ENCODE results near the gene TACC2.
"Not testable (repeated sequence)": the region's sequence is repeated elsewhere in the genome, so short reads cannot be mapped to it uniquely, and the experiment has no call there.

Gene TACC2

DNA sequence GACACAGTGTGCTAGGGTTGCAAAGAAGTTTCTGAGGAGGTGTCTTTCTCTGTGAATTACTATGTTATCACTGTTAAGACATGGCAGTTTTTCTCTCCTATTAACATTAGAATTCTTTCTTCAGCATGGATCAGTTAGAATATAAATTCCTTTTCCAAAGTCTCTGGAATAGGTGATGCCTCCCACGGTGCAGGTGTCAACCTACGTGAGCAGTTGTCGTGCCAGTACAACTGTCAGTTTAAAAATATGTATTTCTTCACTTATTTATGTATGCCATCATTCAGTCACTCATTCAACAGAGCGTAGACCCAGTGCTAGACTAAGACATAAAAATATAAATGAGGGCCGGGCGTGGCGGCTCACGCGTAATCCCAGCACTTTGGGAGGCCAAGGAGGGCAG lies 83.5 kb downstream of the TACC2 start:
- DNase-seq: no peak

DNA sequence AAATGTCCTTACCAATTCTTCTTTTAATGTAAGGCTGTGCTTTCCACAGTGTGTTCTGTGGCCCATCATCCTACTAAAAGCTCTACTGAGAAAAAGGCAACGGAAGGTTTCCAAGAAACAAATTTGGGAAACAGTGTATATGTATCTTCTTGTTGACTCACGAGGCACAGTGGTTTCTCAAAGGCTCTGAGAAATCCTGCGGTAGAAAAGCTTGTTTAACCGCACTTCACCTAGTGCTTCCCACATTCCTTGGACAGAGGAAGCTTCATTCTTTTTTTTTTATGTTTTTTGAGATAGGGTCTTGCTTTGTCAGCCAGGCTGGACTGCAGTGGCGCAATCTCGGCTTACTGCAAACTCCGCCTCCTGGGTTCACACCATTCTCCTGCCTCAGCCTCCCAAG lies 84.5 kb downstream of the TACC2 start:
- DNase-seq: no peak

DNA sequence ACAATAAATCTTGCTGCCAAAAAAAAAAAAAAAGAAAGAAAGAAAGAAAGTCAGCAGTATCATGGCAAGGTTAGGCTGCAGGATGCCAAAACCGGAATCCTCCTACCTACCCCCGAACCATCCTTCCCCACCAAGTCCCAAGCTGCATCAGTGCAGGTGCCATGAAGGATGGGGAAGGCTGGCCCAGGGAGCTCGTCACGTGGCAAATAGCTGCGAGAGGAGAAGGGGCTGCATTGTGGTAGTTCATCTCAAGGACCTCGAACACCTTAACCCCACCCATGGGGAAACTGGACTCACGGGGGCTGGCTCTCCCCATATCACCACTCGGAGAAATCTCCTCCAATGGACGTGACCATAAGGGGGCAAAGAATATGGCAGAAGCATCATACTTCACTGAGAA lies 86.2 kb downstream of the TACC2 start:
- DNase-seq: no peak

DNA sequence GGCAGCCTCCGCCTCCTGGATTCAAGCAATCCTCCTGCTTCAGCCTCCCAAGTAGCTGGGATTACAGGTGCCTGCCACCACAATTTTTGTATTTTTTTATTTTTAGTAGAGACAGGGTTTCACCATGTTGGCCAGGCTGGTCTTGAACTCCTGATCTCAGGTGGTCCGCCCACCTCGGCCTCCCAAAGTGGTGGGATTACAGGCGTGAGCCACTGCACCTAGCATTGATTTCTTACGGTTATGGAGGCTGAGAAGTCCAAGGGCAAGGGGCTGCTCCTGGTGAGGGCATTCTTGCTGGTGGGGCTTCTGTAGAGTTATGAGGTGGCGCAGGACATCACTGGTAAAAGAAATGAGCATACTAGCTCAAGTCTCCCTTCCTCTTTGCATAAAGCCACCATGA lies 86.9 kb downstream of the TACC2 start:
- not testable (repeated sequence) for DNase-seq

DNA sequence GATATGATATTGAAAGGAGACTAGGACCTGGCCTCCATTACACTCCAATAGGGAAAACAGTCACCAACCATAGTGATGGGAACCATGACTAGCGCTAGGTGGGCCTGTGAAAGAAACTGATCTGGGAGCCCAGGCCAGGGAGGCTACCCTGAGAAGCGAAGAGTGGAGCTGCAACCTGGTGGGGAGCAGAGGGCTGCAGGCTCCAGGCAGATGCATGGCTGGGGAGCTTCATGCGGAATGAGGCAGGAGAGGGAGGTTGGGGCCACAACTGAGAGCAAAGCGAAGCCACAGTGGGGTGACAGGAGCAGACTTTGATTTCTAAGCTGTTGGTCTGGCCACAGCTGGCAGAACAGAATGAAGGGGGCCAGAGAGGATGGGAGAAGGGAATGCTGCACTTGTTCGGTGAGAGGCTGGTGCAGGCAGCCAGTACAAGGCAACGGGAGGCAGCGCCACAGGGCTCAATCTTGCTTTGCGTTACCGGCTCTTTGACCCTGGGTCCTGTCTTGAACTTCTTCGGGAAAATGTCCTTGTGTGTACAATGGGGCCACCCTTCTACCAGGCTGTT lies 88.4 kb downstream of the TACC2 start:
- DNase-seq: no peak

DNA sequence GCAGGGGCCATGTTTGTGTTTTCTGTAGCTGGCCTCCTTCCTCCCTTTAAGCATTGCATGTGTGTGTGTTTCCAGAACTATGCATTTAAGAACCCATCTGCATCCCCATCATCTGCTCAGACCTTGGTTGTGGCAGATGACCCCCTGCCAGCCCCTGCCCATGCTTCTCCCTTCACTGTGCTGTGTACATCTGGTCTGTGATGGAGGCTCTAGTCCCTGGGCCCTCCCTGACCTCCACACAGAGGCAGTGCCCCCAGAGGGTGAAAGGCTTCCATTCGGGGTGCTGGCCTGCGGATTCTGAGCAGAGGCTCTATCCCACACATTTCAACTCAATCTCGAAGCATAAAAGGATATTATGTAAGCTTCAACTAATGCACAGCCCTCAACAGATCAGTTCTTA lies 89.4 kb downstream of the TACC2 start:
- no peak for DNase-seq

DNA sequence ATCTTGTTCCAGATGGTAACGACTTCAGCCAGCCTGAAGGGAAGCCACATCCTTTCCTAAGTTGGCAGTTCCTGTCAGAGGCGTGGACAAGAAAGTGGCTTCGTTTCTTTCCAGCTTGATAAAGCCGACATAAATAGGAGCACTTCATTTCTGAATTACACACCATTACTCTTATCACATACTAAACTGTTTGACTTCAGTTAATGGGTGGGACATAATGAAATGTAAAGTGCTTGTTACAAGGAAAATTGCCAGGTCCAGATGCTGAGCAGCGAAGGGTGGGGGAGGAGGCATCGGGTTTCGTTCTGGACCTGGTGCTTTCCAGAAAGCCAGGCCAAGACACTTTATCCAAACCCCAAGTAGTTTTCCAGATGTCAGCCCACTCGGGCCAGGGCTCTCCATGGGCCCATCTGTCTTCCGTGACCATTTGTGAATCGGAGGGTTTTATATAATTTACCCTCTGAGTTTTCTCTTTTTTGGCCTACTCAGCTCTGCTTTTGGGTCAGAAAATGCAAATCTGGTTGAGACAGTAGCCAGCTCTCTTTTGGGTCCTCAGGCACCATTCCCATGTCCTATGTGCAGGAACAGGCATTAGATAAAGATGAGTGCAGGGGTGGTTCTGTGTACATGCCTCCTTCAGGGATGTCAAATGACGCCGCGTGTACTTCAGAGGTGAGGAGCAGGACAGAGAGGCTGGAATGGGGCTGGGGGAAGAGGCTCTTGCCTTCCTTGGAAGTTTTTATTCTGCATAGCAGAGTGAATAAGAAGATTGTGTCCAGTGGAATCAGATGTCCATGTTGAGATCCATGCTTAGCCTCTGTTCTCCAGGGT lies 90.2 kb downstream of the TACC2 start:
- DNase-seq: no peak

DNA sequence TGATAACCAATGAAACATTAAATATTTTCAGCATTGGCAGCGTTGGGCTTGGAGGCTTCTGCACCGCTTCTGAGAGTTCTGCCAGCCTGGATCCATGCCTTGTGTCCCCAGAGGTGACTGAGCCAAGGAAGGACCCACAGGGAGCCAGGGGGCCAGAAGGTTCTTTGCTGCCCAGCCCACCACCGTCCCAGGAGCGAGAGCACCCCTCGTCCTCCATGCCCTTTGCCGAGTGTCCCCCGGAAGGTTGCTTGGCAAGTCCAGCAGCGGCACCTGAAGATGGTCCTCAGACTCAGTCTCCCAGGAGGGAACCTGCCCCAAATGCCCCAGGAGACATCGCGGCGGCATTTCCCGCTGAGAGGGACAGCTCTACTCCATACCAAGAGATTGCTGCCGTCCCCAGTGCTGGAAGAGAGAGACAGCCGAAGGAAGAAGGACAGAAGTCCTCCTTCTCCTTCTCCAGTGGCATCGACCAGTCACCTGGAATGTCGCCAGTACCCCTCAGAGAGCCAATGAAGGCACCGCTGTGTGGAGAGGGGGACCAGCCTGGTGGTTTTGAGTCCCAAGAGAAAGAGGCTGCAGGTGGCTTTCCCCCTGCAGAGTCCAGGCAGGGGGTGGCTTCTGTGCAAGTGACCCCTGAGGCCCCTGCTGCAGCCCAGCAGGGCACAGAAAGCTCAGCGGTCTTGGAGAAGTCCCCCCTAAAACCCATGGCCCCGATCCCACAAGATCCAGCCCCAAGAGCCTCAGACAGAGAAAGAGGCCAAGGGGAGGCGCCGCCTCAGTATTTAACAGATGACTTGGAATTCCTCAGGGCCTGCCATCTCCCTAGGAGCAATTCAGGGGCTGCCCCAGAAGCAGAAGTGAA lies 93.9 kb downstream of the TACC2 start:
- DNase-seq: no peak

DNA sequence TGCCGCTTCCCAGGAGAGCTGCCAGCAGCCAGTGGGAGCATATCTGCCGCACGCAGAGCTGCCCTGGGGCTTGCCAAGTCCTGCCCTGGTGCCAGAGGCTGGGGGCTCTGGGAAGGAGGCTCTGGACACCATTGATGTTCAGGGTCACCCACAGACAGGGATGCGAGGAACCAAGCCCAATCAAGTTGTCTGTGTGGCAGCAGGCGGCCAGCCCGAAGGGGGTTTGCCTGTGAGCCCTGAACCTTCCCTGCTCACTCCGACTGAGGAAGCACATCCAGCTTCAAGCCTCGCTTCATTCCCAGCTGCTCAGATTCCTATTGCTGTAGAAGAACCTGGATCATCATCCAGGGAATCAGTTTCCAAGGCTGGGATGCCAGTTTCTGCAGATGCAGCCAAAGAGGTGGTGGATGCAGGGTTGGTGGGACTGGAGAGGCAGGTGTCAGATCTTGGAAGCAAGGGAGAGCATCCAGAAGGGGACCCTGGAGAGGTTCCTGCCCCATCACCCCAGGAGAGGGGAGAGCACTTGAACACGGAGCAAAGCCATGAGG lies 94.6 kb downstream of the TACC2 start:
- DNase-seq: no peak

DNA sequence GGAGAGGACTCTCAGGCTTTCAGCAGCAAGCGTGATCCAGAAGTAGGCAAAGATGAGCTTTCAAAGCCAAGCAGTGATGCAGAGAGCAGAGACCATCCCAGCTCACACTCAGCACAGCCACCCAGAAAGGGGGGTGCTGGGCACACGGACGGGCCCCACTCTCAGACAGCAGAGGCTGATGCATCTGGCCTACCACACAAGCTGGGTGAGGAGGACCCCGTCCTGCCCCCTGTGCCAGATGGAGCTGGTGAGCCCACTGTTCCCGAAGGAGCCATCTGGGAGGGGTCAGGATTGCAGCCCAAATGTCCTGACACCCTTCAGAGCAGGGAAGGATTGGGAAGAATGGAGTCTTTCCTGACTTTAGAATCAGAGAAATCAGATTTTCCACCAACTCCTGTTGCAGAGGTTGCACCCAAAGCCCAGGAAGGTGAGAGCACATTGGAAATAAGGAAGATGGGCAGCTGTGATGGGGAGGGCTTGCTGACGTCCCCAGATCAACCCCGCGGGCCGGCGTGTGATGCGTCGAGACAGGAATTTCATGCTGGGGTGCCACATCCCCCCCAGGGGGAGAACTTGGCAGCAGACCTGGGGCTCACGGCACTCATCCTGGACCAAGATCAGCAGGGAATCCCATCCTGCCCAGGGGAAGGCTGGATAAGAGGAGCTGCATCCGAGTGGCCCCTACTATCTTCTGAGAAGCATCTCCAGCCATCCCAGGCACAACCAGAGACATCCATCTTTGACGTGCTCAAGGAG lies 95.5 kb downstream of the TACC2 start:
- DNase-seq: no peak

DNA sequence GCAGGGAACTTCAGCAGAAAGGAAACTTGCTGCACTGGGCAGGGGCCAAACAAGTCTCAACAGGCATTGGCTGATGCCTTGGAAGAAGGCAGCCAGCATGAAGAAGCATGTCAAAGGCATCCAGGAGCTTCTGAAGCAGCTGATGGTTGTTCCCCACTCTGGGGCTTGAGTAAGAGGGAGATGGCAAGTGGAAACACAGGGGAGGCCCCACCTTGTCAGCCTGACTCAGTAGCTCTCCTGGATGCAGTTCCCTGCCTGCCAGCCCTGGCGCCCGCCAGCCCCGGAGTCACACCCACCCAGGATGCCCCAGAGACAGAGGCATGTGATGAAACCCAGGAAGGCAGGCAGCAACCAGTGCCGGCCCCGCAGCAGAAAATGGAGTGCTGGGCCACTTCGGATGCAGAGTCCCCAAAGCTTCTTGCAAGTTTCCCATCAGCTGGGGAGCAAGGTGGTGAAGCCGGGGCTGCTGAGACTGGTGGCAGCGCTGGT lies 96.5 kb downstream of the TACC2 start:
- no peak for DNase-seq

DNA sequence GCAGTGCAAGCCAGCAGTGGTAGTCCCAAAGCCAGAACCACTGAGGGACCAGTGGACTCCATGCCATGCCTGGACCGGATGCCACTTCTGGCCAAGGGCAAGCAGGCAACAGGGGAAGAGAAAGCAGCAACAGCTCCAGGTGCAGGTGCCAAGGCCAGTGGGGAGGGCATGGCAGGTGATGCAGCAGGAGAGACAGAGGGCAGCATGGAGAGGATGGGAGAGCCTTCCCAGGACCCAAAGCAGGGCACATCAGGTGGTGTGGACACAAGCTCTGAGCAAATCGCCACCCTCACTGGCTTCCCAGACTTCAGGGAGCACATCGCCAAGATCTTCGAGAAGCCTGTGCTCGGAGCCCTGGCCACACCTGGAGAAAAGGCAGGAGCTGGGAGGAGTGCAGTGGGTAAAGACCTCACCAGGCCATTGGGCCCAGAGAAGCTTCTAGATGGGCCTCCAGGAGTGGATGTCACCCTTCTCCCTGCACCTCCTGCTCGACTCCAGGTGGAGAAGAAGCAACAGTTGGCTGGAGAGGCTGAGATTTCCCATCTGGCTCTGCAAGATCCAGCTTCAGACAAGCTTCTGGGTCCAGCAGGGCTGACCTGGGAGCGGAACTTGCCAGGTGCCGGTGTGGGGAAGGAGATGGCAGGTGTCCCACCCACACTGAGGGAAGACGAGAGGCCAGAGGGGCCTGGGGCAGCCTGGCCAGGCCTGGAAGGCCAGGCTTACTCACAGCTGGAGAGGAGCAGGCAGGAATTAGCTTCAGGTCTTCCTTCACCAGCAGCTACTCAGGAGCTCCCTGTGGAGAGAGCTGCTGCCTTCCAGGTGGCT lies 97.7 kb downstream of the TACC2 start:
- DNase-seq: no peak

DNA sequence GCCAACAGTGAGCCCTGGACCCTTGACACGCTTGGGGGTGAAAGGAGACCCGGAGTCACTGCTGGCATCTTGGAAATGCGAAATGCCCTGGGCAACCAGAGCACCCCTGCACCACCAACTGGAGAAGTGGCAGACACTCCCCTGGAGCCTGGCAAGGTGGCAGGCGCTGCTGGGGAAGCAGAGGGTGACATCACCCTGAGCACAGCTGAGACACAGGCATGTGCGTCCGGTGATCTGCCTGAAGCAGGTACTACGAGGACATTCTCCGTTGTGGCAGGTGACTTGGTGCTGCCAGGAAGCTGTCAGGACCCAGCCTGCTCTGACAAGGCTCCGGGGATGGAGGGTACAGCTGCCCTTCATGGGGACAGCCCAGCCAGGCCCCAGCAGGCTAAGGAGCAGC lies 98.5 kb downstream of the TACC2 start:
- no peak for DNase-seq

DNA sequence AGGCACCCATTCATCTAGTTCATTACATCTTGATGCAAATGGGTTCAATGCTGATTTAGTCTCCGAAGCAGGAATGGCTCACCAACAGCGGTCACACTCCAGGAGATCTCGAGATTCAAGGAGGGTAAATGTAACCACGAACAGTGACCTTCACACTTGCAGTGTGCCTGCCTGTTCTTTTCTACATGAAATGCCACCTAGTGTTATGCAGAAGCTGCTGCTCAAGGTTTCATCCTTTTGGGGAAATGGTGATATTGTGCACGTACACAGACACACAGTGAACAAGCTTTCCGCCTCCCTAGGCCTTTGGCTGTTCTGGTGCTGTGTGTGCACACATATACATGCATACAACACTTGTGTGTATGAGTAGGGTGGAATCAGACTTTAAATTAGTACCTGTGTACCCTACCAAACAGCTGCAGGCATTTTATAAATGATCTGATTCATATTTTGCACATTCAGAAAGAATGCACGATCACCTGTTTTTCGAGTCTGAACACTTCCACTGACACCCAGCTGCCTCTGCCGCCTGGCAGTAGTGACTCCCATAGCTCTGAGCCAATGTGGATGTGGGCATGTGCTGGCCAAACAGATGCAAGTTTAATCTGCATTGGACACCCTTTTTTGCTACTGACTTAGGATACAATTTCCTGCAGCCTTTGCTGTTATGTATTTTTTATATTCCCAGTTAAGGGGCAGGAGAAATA lies 100.5 kb downstream of the TACC2 start:
- no peak for DNase-seq

DNA sequence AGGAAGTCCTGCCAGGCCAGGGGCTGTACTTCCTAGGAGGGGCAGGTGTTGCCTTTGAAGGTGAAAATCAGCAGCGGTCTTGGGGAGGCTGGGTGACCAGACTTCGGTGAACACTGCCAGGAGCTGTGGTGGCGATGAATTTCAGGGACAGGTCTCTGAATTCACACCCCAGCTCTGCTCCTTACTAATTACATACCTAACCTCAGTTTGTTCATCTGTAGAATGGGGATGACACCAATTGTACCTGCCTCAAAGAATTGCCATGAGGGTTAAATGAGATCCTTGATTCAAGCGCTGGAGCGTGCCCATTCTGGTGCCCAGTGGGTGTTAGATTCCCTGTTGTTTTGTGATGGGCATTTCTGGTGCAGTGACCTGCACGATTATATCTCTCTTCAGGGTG lies 102.8 kb downstream of the TACC2 start:
- no peak for DNase-seq

DNA sequence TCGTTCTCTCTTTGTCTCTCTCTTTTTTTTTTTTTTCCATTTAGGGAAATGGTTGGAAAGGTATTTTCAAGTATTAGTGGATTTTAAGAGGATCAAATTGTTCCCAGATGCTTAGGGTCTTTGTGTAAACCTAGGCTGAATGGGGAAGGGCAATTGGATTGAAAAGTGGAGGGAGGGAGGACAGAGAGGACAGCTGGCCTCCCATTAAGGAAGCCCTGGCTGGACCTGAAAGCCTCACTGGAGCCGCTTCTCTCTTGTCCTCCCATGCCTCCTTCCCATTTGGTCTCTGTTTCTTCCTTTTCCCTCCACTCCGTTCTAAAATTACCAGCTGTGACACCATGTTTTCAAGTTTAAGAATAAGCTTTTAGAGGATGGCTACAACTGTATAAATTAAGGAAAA lies 104.1 kb downstream of the TACC2 start:
- DNase-seq: no peak

DNA sequence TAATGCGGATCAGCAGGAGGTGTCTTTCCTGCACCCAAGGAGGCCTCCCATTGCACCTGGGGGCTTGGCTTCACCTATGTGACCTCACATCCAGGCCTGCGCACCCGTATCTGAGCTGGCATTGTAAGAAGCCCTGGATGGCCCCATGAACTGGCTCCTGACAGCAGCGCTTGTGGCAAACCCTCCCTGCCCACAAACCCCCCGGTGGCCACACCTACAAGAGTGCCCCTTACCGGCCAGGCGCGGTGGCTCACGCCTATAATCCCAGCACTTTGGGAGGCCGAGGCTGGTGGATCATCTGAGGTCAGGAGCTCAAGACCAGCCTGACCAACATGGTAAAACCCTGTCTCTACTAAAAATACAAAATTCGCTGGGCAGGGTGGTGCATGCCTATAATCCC lies 107.2 kb downstream of the TACC2 start:
- DNase-seq: not testable (repeated sequence)

DNA sequence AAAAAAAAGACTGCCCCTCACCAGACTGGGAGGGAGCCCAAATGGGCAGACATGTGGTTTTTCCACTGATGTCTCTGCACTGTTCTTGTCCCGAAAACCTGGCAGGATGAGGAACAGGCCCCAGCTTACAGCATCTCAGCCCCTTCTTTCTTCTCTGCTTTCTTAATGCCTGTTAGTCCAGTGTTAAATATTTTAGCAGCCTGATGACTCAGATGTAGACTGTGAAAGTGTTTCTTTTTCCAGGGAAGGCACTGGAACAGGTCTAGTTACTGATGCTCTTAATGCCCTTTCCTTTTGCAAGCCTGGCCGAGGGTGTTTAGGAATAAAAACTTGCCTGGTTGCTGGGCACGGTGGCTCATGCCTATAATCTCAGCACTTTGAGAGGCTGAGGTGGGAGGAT lies 107.7 kb downstream of the TACC2 start:
- no peak for DNase-seq

DNA sequence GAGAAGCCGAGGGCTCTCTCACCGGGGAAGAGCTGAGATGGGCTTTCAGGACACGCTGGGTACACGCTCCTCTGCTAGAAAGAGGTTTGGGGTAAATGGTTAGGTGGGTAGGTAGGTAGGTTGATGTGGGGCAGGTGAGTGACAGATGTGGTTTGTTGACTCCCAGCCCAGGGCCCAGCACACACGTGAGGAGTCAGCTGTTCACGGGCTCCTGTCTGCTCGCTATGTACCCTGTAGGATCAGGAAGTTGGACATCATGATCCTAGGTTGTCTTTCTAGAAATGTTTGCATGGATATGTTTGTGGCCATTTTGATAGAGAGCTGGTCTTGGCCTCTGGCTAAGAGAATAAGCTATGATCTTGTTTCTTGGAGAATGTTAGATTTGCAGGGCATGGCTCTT lies 109.0 kb downstream of the TACC2 start:
- DNase-seq: no peak

DNA sequence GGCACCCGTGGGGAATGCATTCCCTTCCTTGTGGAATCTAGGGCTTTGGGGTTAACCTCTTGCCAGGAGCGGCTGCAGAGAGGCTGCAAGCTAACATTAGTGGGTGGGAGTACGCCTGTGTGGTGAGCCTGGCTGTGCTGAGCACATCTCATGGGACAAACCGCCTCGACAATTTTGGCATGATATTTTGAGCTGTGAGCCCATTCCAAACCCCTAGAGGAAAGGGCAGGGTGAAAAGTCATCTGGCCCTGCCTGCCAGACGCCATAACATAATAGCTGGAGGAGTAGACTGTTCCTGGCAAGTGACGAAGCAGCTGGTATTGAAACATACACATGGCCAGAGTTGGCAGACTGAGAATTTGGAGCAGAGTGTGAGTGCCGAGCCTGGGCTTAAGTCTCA lies 110.0 kb downstream of the TACC2 start:
- no peak for DNase-seq

DNA sequence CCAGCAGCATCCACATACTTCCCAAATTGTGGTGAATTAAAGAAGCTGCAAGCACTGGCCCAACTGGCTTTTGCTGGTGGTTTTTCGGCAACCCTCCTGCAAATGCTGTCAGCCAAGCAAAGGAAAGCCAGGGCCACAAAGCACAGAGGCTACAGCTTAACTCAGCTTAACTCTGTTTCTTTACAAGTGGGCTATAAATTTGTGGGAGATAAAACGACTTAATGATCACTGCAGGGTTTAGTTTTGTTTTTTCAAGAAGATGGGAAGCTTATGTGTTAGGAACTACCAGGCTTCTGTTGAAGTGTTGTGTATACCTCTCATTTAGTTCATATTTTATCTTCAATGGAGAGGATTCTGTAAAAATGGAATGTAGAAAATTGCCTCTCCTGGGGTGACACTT lies 110.6 kb downstream of the TACC2 start:
- no peak for DNase-seq

All from NCI-H1694 (cell line).